Cortex of kidney (tissue), 1 donor: ENCODE data around the gene PMS2.
"Not testable (repeated sequence)": the region's sequence is repeated elsewhere in the genome, so short reads cannot be mapped to it uniquely, and the experiment has no call there.

Experiments
- DNase-seq: peaks from one replicate; lab custom pipeline; 2025; lab: John Stamatoyannopoulos, UW

The PMS2 gene

DNA sequence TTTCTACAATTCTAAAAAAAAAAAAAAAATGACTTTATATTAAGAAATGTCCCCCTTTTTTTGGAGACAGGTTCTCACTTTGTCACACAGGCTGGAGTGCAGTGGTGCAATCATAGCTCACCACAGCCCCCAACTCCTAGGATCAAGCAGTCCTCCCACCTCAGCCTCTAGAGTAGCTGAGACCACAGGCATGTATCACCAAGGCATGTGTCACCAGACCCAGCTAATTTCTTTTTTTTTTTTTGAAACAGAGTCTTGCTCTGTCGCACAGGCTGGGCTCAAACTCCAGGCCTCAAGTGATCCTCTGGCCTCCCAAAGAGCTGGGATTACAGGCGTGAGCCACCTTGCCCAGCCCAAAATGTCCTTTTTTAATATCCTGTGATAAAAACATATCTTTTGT lies 84.7 kb downstream of the PMS2 start:
- DNase-seq: not testable (repeated sequence)
